Neuronal stem cell (in vitro differentiated cells): Measurements from ENCODE around the gene TNK1.

Experiments
- DNase-seq: peaks from one replicate; pipeline ENCODE4 v3.0.0-alpha.2; 2013; ENCODE audit warnings: low spot score
- H2AFZ ChIP-seq: one replicate; pipeline ENCODE4 v1.6.1; 2013; ENCODE audit warnings: mild to moderate bottlenecking, low read length, inconsistent platforms
- H2AK5ac ChIP-seq: 2 replicates; pipeline ENCODE4 v1.6.1; 2013; ENCODE audit warnings: low read depth, mild to moderate bottlenecking, inconsistent platforms, low read length, moderate library complexity, mixed read lengths
- H2BK120ac ChIP-seq: 2 replicates; pipeline ENCODE4 v1.6.1; 2013; ENCODE audit warnings: low read depth, mild to moderate bottlenecking, inconsistent platforms, low read length, moderate library complexity, mixed read lengths
- H2BK12ac ChIP-seq: one replicate; pipeline ENCODE4 v1.6.1; 2013; ENCODE audit warnings: low read length, inconsistent platforms
- H2BK15ac ChIP-seq: 2 replicates; pipeline ENCODE4 v1.6.1; 2013; ENCODE audit warnings: mild to moderate bottlenecking, low read length, inconsistent platforms, mixed read lengths
- H2BK5ac ChIP-seq: one replicate; pipeline ENCODE4 v1.6.1; 2013; ENCODE audit warnings: inconsistent platforms, mild to moderate bottlenecking, low read length, moderate library complexity
- H3K14ac ChIP-seq: one replicate; pipeline ENCODE4 v1.6.1; 2013; ENCODE audit warnings: low read length, inconsistent platforms
- H3K18ac ChIP-seq: 2 replicates; pipeline ENCODE4 v1.6.1; 2013; ENCODE audit warnings: low read length, inconsistent platforms
- H3K23ac ChIP-seq: 2 replicates; pipeline ENCODE4 v1.6.1; 2013; ENCODE audit warnings: low read depth, mild to moderate bottlenecking, mixed read lengths, low read length, inconsistent platforms; ENCODE audit not compliant: poor library complexity
- H3K27ac ChIP-seq: replicated peaks from 3 replicates; pipeline ENCODE4 v1.5.1; 2013; ENCODE audit warnings: low read length, inconsistent platforms
- H3K27me3 ChIP-seq, 3 experiments: 2 replicates each; pipeline ENCODE4 v1.6.1; 2013; ENCODE audit warnings: low read length in 3 of 3, mild to moderate bottlenecking in 2 of 3, inconsistent platforms in 1 of 3, low read depth in 1 of 3, mixed read lengths in 1 of 3, moderate library complexity in 1 of 3; ENCODE audit not compliant: control insufficient read depth in 3 of 3, insufficient read depth in 3 of 3
- H3K36me3 ChIP-seq, 2 donors: replicated peaks in 1 of 2; 2 replicates each; pipeline ENCODE4 v1.6.1; 2013; ENCODE audit warnings: low read length in 2 of 2; ENCODE audit not compliant: control insufficient read depth in 2 of 2, insufficient read depth in 2 of 2
- H3K4ac ChIP-seq: 2 replicates; pipeline ENCODE4 v1.6.1; 2013; ENCODE audit warnings: inconsistent platforms, mild to moderate bottlenecking, low read length, moderate library complexity
- H3K4me1 ChIP-seq, 2 donors: 1 replicate in 1 of 2; 2 replicates in 1 of 2; pipeline ENCODE4 v1.6.1; 2013; ENCODE audit warnings: low read length in 2 of 2, low read depth in 1 of 2; ENCODE audit not compliant: control insufficient read depth in 2 of 2, insufficient read depth in 1 of 2
- H3K4me2 ChIP-seq: one replicate; pipeline ENCODE4 v1.6.1; 2013; ENCODE audit warnings: mild to moderate bottlenecking, low read length, inconsistent platforms; ENCODE audit not compliant: insufficient read depth, poor library complexity, severe bottlenecking
- H3K4me3 ChIP-seq, 2 donors: 2 replicates each; pipeline ENCODE4 v1.5.1; 2013; ENCODE audit warnings: low read length in 2 of 2, mild to moderate bottlenecking in 2 of 2, inconsistent platforms in 1 of 2, moderate library complexity in 1 of 2
- H3K79me1 ChIP-seq: one replicate; pipeline ENCODE4 v1.6.1; 2013; ENCODE audit warnings: low read depth, mild to moderate bottlenecking, inconsistent platforms, low read length, moderate library complexity
- H3K9ac ChIP-seq: one replicate; pipeline ENCODE4 v1.6.1; 2013; ENCODE audit warnings: mild to moderate bottlenecking, low read depth, low read length, inconsistent platforms; ENCODE audit not compliant: poor library complexity
- H3K9me3 ChIP-seq, 2 donors: replicated peaks in 1 of 2; 2 replicates each; pipeline versions ENCODE3 to v1.6.1; 2013; ENCODE audit warnings: low read length in 2 of 2, mild to moderate bottlenecking in 2 of 2, inconsistent platforms in 1 of 2, low read depth in 1 of 2, mixed read lengths in 1 of 2, moderate library complexity in 1 of 2; ENCODE audit not compliant: control insufficient read depth in 2 of 2, insufficient read depth in 1 of 2
- H4K8ac ChIP-seq: one replicate; pipeline ENCODE4 v1.6.1; 2013; ENCODE audit warnings: low read depth, mild to moderate bottlenecking, inconsistent platforms, low read length, moderate library complexity
- H4K91ac ChIP-seq: one replicate; pipeline ENCODE4 v1.6.1; 2013; ENCODE audit warnings: low read length, low read depth, mild to moderate bottlenecking, inconsistent platforms; ENCODE audit not compliant: poor library complexity
- WGBS, 2 donors: extraction: QIAGEN DNeasy Blood & Tissue Kit; methylation state at CpG; one replicate each; pipeline ENCODE4 v1.1.7; 2013; ENCODE audit warnings: missing lambda C conversion rate in 2 of 2, mixed read lengths in 1 of 2; ENCODE audit not compliant: insufficient read length in 2 of 2, insufficient replicate concordance in 1 of 2; ENCODE audit errors: extremely low coverage in 2 of 2; 5-methylcytosine and 5-hydroxymethylcytosine counted together

Gene TNK1

DNA sequence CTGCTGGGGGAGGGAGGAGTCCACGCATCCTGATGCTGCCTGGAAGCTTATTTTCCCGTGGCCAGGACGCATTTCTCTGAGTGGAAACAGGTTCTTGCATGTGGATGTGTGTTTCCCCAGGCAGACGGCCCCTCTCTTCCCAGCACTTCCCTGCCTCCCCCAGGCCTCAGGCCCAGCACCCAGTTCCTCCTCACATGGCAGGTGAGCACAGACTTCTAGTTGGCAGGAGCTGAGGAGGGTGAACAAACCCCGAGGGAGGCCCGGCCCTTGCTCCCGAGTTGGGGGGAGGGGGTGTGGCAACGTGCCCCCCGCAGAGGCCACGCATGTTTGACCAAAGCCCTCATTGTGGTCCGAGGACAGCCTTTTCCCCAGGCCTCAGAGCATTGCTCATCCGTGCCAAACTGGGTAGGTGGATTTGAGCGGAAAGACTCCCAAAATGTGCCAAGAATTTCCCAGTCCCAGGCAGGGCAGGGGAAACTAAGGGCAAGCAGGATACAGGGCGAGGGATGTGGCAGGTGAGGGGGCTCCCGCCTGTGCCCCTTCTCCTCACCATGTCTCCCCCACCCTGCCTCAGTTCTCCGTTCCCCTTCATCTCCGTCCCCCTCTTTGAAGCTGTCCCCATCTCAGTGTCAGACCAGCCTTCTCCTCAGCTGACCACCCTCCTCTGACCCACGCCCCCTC, 37.7 kb downstream of the TNK1 start:
- H3K4me2 ChIP-seq = no peak overlapping the region
- H3K23ac ChIP-seq = no peak overlapping the region
- peak overlapping the region; percentile 7 for H2BK5ac ChIP-seq
- peak overlapping the region; percentile 9 for H2AK5ac ChIP-seq
- H3K79me1 ChIP-seq = peaks cover 4% of the 10 kb centered on the region
- H3K27me3 ChIP-seq = no peaks in the 10 kb centered on the region
- H3K27ac ChIP-seq = peak overlapping the region; percentile 43
- H3K9me3 ChIP-seq = no peaks in the 10 kb centered on the region
- no peak overlapping the region for H3K4ac ChIP-seq
- peak overlapping the region; percentile 2 for H3K9ac ChIP-seq
- peak overlapping the region; percentile 82 for H2BK12ac ChIP-seq
- H2BK15ac ChIP-seq = no peak overlapping the region
- peaks cover 26 to 38% of the 10 kb centered on the region in 2 donors for H3K4me1 ChIP-seq
- H4K91ac ChIP-seq = no peak overlapping the region
- WGBS, 2 donors = no CpG with 5 or more reads among the region's 18 CpGs
- H3K36me3 ChIP-seq = peaks cover 30 to 51% of the 10 kb centered on the region in 2 donors
- H3K14ac ChIP-seq = no peak overlapping the region
- no peak overlapping the region for H4K8ac ChIP-seq
- DNase-seq = no peak
- H3K18ac ChIP-seq = peak overlapping the region; percentile 49
- H3K4me3 ChIP-seq = no peak overlapping the region
- no peak overlapping the region for H2BK120ac ChIP-seq
- H2AFZ ChIP-seq = no peak overlapping the region

DNA sequence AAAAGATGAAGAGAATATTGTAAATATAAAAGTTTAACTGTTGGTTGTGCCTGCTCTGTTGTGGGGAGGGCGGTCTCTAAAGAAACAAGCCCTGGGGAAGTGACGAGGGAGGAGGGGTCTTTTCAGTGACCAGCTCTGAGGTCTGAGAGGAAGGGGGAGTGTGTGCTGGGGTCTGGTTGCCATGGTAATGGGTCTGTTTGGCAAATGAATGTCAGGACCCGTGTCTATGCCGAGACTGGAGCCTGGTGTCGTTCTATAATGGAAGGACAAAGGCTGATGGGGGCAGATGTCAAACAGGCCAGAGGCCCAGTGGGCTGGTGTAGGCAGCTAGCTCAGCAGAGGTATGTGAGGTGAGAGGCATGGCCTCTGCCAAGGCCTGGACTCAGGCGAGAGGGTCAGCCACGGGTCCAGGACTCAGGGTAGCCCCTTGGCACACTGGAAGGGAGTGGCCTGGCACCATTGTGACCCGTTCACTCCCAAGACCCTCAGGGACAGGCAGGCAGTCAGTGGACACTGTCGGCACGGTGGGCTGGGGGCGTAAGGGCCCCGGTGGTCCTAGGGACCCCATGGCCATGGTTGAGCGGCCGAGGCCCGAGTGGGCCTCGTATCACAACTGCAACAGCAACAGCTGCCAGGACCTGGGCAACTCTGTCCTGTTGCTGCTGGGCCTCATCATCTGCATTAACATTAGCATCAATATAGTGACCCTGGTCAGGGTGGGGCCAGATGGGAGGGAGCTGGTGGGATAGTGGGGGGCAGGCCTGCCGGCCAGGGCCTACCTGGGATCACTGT, 39.1 kb downstream of the TNK1 start, which contains the start of gene SPEM1:
TSS of gene SPEM1 (plus strand) at position 506 of the 792 bp plus-strand sequence. CDS start at position 567, 61 bp downstream.
- H3K4me2 ChIP-seq = peak within 1 kb of the TSS; percentile 41
- H2AFZ ChIP-seq = no peak within 1 kb of the TSS
- H3K4ac ChIP-seq = peak within 1 kb of the TSS; percentile 94
- H3K36me3 ChIP-seq = peaks cover 22 to 37% of the 10 kb centered on the region in 2 donors
- DNase-seq = peak; percentile 87
- H2BK5ac ChIP-seq = peak within 1 kb of the TSS; percentile 71
- H2BK15ac ChIP-seq = peak within 1 kb of the TSS; percentile 13
- H3K18ac ChIP-seq = peak within 1 kb of the TSS; percentile 99
- H3K23ac ChIP-seq = peak within 1 kb of the TSS; percentile 52
- peaks cover 26 to 38% of the 10 kb centered on the region in 2 donors for H3K4me1 ChIP-seq
- H4K8ac ChIP-seq = no peak within 1 kb of the TSS
- H2AK5ac ChIP-seq = peak within 1 kb of the TSS; percentile 95
- H3K4me3 ChIP-seq = no peak within 1 kb of the TSS
- H2BK120ac ChIP-seq = peak within 1 kb of the TSS; percentile 6
- H3K79me1 ChIP-seq = peaks cover 4% of the 10 kb centered on the region
- peak within 1 kb of the TSS; percentile 96 for H3K14ac ChIP-seq
- peak within 1 kb of the TSS; percentile 51 for H3K27ac ChIP-seq
- H3K27me3 ChIP-seq = no peaks in the 10 kb centered on the region
- peak within 1 kb of the TSS; percentile 84 for H3K9ac ChIP-seq
- H3K9me3 ChIP-seq = no peaks in the 10 kb centered on the region
- peak within 1 kb of the TSS; percentile 32 for H4K91ac ChIP-seq
- peak within 1 kb of the TSS; percentile 65 for H2BK12ac ChIP-seq
- no CpG with 5 or more reads among the region's 17 CpGs for WGBS, 2 donors

DNA sequence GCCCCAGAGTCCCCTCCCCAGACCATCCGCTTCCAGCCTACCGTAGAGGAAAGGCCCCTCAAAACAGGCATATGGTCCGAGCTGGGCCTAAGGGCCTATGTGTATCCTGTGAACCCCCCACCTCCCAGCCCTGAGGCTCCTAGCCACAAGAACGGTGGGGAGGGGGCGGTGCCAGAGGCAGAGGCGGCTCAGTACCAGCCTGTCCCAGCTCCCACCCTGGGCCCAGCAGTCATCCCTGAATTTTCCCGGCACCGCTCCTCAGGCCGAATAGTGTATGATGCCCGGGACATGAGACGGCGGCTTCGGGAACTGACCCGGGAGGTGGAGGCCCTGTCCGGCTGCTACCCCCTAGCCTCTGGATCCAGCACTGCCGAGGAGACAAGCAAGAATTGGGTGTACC, 40.3 kb downstream of the TNK1 start:
- H3K27me3 ChIP-seq = no peaks in the 10 kb centered on the region
- peak overlapping the region; percentile 15 for H3K18ac ChIP-seq
- H3K14ac ChIP-seq = no peak overlapping the region
- H4K91ac ChIP-seq = peak overlapping the region; percentile 9
- no peak overlapping the region for H3K9ac ChIP-seq
- H3K9me3 ChIP-seq = no peaks in the 10 kb centered on the region
- WGBS, 2 donors = no CpG with 5 or more reads among the region's 16 CpGs
- peaks cover under 1% of the 10 kb centered on the region for H3K79me1 ChIP-seq
- H2AK5ac ChIP-seq = peak overlapping the region; percentile 95
- peaks cover 12 to 25% of the 10 kb centered on the region in 2 donors for H3K36me3 ChIP-seq
- peak overlapping the region; percentile 6 for H3K23ac ChIP-seq
- no peak overlapping the region for H4K8ac ChIP-seq
- H2BK120ac ChIP-seq = peak overlapping the region; percentile 6
- no peak overlapping the region for H3K4me2 ChIP-seq
- no peak overlapping the region for H3K27ac ChIP-seq
- peaks cover 26 to 38% of the 10 kb centered on the region in 2 donors for H3K4me1 ChIP-seq
- H2BK15ac ChIP-seq = peak overlapping the region; percentile 13
- no peak overlapping the region for H3K4ac ChIP-seq
- no peak overlapping the region for H3K4me3 ChIP-seq
- DNase-seq = no peak
- no peak overlapping the region for H2BK5ac ChIP-seq
- no peak overlapping the region for H2AFZ ChIP-seq
- H2BK12ac ChIP-seq = peak overlapping the region; percentile 19

DNA sequence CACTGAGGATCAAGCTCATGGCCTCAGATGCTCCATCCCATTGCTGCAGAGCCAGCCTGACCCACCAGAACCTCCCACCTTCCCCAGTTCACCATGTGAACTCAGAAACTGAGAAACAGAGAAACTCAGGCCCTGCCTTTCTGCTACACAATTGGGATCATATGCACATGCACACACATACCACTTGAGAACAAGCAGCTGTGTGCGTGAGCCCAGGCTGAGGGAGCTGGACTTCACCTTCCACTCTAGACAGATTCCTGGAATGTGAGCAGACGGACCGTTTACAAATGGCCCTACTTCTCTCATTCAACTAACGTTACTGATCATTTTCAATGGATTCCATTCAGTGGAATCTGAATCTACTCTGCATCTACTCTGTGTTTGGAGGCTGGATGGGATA, 42.8 kb downstream of the TNK1 start:
- Histone ChIP-seq H3K36me3 (peaks cover 0 to 3% of the 10 kb centered on the region in 2 donors), H3K27me3 (no peaks in the 10 kb centered on the region), H2BK15ac (no peak overlapping the region), H2AK5ac (no peak overlapping the region), H2BK5ac (no peak overlapping the region), H2AFZ (no peak overlapping the region), H3K9me3 (no peaks in the 10 kb centered on the region), H3K9ac (no peak overlapping the region), H3K4me2 (no peak overlapping the region), H2BK12ac (no peak overlapping the region), H4K8ac (no peak overlapping the region), H3K18ac (no peak overlapping the region), H3K4me1 (peaks cover 20 to 28% of the 10 kb centered on the region in 2 donors), H3K27ac (no peak overlapping the region), H3K79me1 (peaks cover 3% of the 10 kb centered on the region), H3K4me3 (no peak overlapping the region), H4K91ac (no peak overlapping the region), H2BK120ac (no peak overlapping the region), H3K4ac (no peak overlapping the region), H3K23ac (no peak overlapping the region), H3K14ac (no peak overlapping the region)
- no peak for DNase-seq
- WGBS, 2 donors = no CpG with 5 or more reads among the region's 4 CpGs
